Retinal pigment epithelial cell (primary cell): ENCODE data around the gene MTARC2.
"Not testable (repeated sequence)": the region's sequence is repeated elsewhere in the genome, so short reads cannot be mapped to it uniquely, and the experiment has no call there.

Experiments used
- DNase-seq: peaks from one replicate; pipeline ENCODE4 v3.0.0-alpha.2; 2010; ENCODE audit warnings: low read depth
- H3K4me3 ChIP-seq: 2 replicates; pipeline ENCODE4 v1.5.1; 2011; ENCODE audit warnings: mild to moderate bottlenecking, low read length, control low read depth, moderate library complexity
- TF ChIP-seq, protein P1 (sequence below): conservative IDR thresholded peaks from 2 replicates; pipeline ENCODE4 v1.5.1; 2011; ENCODE audit warnings: low read depth, low read length, control low read depth, inconsistent platforms

The MTARC2 gene

DNA sequence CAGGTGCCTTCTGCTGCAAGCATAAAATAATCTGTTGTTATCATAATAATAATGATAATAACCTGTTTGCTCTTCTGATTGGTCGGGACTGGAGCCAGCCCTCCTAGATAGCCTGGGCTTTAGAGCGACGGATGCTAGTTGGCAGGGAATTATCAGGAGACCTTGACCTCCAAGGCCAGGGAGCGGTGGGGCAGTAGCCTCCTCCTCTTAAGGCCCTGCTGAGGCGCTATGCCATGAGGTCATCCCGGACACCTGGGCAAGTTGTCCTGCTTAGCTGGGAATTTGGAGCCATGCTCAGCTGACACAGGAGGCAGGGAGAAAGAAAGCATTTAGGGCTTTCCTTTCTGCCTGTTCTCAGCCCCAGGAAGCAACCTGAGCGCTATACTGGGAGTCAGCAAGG lies 42.3 kb upstream of the MTARC2 start:
- DNase-seq: no peak
- TF ChIP-seq, protein P1, sequence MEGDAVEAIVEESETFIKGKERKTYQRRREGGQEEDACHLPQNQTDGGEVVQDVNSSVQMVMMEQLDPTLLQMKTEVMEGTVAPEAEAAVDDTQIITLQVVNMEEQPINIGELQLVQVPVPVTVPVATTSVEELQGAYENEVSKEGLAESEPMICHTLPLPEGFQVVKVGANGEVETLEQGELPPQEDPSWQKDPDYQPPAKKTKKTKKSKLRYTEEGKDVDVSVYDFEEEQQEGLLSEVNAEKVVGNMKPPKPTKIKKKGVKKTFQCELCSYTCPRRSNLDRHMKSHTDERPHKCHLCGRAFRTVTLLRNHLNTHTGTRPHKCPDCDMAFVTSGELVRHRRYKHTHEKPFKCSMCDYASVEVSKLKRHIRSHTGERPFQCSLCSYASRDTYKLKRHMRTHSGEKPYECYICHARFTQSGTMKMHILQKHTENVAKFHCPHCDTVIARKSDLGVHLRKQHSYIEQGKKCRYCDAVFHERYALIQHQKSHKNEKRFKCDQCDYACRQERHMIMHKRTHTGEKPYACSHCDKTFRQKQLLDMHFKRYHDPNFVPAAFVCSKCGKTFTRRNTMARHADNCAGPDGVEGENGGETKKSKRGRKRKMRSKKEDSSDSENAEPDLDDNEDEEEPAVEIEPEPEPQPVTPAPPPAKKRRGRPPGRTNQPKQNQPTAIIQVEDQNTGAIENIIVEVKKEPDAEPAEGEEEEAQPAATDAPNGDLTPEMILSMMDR: no peak
- no peak overlapping the region for H3K4me3 ChIP-seq

- TF ChIP-seq, protein P1: no peak
- no peak for DNase-seq
- no peak overlapping the region for H3K4me3 ChIP-seq
Measured at GRCh38 chr1:220706480-220706879, 41.6 kb upstream of the MTARC2 start.

DNA sequence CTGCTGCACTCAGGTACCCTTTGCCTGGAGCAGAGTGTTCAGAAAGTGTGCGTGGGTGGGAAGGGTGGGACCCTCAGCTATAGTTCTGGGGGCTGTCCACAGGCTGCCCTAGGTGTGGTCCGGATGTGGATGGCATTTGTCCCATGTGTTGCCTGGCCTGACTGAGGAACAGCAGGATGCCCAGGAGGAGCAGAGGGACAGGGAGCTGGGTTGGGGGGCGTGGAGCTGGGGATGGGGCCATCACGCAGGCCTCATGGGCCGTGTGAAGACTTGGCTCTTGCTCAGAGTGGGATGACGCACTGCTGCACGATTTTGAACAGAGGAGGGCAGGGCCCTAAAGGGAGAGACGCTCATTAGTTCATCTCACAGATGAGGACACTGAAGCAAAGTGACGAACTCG lies 41.0 kb upstream of the MTARC2 start:
- H3K4me3 ChIP-seq: no peak overlapping the region
- DNase-seq: no peak
- TF ChIP-seq, protein P1: no peak

DNA sequence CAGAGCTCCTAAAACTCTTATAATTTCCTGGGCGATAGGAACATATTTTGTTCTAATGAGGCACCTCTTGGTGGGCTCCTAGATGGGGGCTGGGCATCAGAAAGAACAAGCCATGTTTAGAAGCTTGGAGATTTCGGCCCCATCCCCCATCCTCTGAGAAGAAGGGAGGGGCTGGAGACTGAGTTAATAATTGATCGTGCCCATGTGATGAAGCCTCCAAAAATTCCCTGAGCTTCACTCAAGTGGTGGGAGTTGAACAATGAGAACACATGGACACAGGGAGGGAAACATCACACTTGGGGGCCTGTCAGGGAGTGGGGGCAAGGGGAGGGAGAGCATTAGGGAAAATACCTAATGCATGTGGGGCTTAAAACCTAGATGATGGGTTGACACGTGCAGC lies 39.9 kb upstream of the MTARC2 start:
- TF ChIP-seq, protein P1: no peak
- no peak for DNase-seq
- no peak overlapping the region for H3K4me3 ChIP-seq

- no peak overlapping the region for H3K4me3 ChIP-seq
- no peak for DNase-seq
- TF ChIP-seq, protein P1: no peak
Measured at GRCh38 chr1:220708936-220709801, 39.0 kb upstream of the MTARC2 start.

DNA sequence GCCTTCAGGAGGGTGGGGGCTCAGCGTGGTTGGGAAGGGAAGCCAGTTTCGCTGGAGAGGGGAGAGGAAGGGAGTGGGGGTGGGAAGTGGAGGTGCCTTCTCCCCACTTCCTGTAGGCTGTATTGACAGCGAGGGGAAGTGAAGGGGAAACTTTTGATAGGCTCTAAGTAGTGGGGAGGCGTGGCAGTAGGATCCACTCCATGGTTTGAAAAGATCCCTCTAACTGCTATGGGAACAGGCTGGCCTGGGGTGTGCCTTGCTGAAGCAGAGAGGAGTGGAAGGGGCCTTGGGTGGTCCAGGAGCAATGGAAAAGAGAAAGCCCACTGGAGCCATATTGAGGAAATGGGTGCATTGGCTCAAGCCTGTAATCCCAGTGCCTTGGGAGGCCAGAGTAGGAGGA lies 37.8 kb upstream of the MTARC2 start:
- TF ChIP-seq, protein P1: no peak
- no peak overlapping the region for H3K4me3 ChIP-seq
- no peak for DNase-seq

GRCh38 chr1:220711056-220711809 lies 36.9 kb upstream of the MTARC2 start:
- TF ChIP-seq, protein P1: no peak
- H3K4me3 ChIP-seq: no peak overlapping the region
- no peak for DNase-seq

DNA sequence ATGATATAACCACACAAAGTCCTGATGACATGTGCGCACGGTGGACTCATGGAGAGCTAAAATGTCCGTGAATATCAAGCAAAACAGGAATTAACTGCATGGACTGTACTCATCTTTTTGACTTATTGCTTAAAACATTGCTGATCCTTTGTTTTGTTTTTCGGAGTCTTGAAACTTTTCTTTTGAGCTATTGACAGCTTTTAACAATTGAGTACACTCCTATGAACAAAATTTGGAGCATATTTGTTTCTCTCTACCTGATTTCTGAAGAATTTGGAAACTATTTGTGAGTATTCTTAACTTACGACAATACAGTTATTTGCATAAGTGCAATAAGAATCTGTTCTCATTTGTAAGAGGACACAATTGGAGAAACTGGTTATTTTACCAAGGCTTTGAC lies 32.1 kb upstream of the MTARC2 start:
- H3K4me3 ChIP-seq, DNase-seq: not testable (repeated sequence)
